ENCODE data around the gene GRIN2A.

The GRIN2A gene

GRCh38 chr16:9805109-9805508 lies 377.1 kb downstream of the GRIN2A start:
- no peak for DNase-seq

- no peak for DNase-seq
Observed at GRCh38 chr16:9802160-9802559, 380.1 kb downstream of the GRIN2A start.

- DNase-seq: no peak
Observed at GRCh38 chr16:9801651-9802050, 380.6 kb downstream of the GRIN2A start.

GRCh38 chr16:9800186-9800738 lies 382.0 kb downstream of the GRIN2A start:
- no peak for DNase-seq

GRCh38 chr16:9798952-9799580 lies 383.2 kb downstream of the GRIN2A start:
- DNase-seq: no peak

GRCh38 chr16:9798474-9798873 lies 383.8 kb downstream of the GRIN2A start:
- no peak for DNase-seq

GRCh38 chr16:9797306-9797705 lies 384.9 kb downstream of the GRIN2A start:
- no peak for DNase-seq

- no peak for DNase-seq
Observed at GRCh38 chr16:9793623-9794022, 388.6 kb downstream of the GRIN2A start.

- DNase-seq: no peak
Observed at GRCh38 chr16:9791556-9791955, 390.7 kb downstream of the GRIN2A start.

GRCh38 chr16:9790199-9790598 lies 392.0 kb downstream of the GRIN2A start:
- no peak for DNase-seq

GRCh38 chr16:9787717-9788116 lies 394.5 kb downstream of the GRIN2A start:
- DNase-seq: no peak

- DNase-seq: no peak
Observed at GRCh38 chr16:9780831-9781230, 401.4 kb downstream of the GRIN2A start.

GRCh38 chr16:9778849-9779248 lies 403.4 kb downstream of the GRIN2A start:
- DNase-seq: no peak

- DNase-seq: no peak
Observed at GRCh38 chr16:9775998-9776397, 406.2 kb downstream of the GRIN2A start.

- no peak for DNase-seq
Observed at GRCh38 chr16:9773289-9773688, 408.9 kb downstream of the GRIN2A start.

- no peak for DNase-seq
Observed at GRCh38 chr16:9772526-9773225, 409.6 kb downstream of the GRIN2A start.

- DNase-seq: no peak
Observed at GRCh38 chr16:9766891-9767290, 415.3 kb downstream of the GRIN2A start.

GRCh38 chr16:9763505-9763904 lies 418.7 kb downstream of the GRIN2A start:
- no peak for DNase-seq

GRCh38 chr16:9761870-9762269 lies 420.4 kb downstream of the GRIN2A start:
- no peak for DNase-seq

- no peak for DNase-seq
Observed at GRCh38 chr16:9757687-9758086, 424.5 kb downstream of the GRIN2A start.

GRCh38 chr16:9756434-9756833 lies 425.8 kb downstream of the GRIN2A start:
- no peak for DNase-seq

GRCh38 chr16:9755081-9755480 lies 427.1 kb downstream of the GRIN2A start:
- DNase-seq: no peak

GRCh38 chr16:9741776-9742175 lies 440.5 kb downstream of the GRIN2A start:
- no peak for DNase-seq

- DNase-seq: no peak
Observed at GRCh38 chr16:9739301-9739700, 442.9 kb downstream of the GRIN2A start.

- DNase-seq: no peak
Observed at GRCh38 chr16:9738690-9739089, 443.5 kb downstream of the GRIN2A start.
